22Rv1 (cell line): ENCODE results near the gene CUX1.

Experiments used
- ZFX ChIP-seq: fragments of 450-650 bp; IDR thresholded peaks from 2 replicates; pipeline ENCODE4 v1.6.1; 2017; ENCODE audit warnings: antibody characterized with exemption, borderline replicate concordance
- TF ChIP-seq, protein P1 (sequence below): fragments of 450-650 bp; IDR thresholded peaks from 2 replicates; pipeline ENCODE4 v1.5.1; 2017; ENCODE audit warnings: mild to moderate bottlenecking

DNA sequence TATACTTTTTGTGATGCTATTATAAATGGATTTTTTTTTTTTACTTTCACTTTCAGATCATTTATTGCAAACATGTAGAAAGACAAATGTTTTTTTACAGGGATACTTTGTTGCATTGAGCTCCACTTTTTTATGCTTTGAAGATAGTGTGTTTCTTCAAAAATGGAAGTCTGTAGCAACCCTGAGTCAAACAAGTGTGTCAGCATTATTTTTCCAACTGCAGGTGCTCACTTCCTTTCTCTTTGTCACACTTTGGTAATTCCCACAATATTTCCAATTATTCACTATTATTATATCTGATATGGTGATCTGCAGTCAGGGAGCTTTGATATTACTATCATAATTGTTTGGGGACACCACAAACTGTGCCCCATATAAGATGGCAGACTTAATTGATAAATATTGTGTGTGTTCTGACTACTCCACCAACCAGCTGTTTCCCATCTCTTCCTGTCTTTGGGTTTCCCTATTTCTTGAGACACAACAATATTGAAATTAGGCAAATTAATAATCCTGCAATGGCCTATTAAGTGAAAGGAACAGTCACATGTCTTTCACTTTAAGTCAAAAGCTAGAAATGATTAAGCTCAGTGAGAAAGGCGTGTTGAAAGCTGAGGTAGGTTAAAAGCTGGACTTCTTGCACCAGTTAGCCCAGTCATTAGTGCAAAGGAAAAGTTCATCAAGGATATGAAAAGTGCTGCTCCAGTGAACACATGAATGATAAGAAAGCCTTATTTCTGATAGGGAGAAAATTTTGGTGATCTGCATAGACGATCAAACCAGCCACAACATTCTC is 238.0 kb downstream of the CUX1 start:
- TF ChIP-seq, protein P1, sequence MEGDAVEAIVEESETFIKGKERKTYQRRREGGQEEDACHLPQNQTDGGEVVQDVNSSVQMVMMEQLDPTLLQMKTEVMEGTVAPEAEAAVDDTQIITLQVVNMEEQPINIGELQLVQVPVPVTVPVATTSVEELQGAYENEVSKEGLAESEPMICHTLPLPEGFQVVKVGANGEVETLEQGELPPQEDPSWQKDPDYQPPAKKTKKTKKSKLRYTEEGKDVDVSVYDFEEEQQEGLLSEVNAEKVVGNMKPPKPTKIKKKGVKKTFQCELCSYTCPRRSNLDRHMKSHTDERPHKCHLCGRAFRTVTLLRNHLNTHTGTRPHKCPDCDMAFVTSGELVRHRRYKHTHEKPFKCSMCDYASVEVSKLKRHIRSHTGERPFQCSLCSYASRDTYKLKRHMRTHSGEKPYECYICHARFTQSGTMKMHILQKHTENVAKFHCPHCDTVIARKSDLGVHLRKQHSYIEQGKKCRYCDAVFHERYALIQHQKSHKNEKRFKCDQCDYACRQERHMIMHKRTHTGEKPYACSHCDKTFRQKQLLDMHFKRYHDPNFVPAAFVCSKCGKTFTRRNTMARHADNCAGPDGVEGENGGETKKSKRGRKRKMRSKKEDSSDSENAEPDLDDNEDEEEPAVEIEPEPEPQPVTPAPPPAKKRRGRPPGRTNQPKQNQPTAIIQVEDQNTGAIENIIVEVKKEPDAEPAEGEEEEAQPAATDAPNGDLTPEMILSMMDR = no peak
- no peak for TF ChIP-seq ZFX
